A673 (cell line): ENCODE measurements around the gene HLA-B.
"Not testable (repeated sequence)": the region's sequence is repeated elsewhere in the genome, so short reads cannot be mapped to it uniquely, and the experiment has no call there.

Experiments used
- CTCF ChIP-seq: fragments of 300-800, 200-600 bp; sonication (generic); conservative IDR thresholded peaks from 2 replicates; pipeline ENCODE4 v1.5.1; 2017; ENCODE audit warnings: low read depth, mild to moderate bottlenecking, antibody characterized with exemption, low read length, moderate library complexity, mixed read lengths
- EZH2 ChIP-seq: fragments of 200-600 bp; sonication (generic); IDR thresholded peaks from 2 replicates; pipeline ENCODE4 v1.6.1; 2017; ENCODE audit warnings: borderline replicate concordance, low read depth, mild to moderate bottlenecking, mixed read lengths, antibody characterized with exemption, low read length; ENCODE audit not compliant: poor library complexity, severe bottlenecking

- not testable (repeated sequence) for TF ChIP-seq CTCF, EZH2
Observed at GRCh38 chr6:31397153-31397499, 40.1 kb upstream of the HLA-B start.
